Gastrocnemius medialis (tissue), 4 donors: ENCODE data around the gene ASIC4.

ENCODE experiments used
- CTCF ChIP-seq, 5 experiments: fragments of 450-650 bp in 3 of 5; fragments of 200-600 bp in 2 of 5; sonication (generic) in 2 of 5; IDR thresholded peaks in 4 of 5; conservative IDR thresholded peaks in 1 of 5; 1 replicate in 4 of 5; 2 replicates in 1 of 5; pipeline ENCODE4 v1.5.1; 2016 to 2019; ENCODE audit warnings: antibody characterized with exemption in 5 of 5, mild to moderate bottlenecking in 3 of 5, moderate library complexity in 3 of 5
- POLR2A ChIP-seq, 2 donors: fragments of 450-650 bp; IDR thresholded peaks; one replicate each; pipeline ENCODE4 v1.6.1; 2017; ENCODE audit warnings: antibody characterized with exemption in 2 of 2, mild to moderate bottlenecking in 2 of 2, moderate library complexity in 2 of 2

DNA sequence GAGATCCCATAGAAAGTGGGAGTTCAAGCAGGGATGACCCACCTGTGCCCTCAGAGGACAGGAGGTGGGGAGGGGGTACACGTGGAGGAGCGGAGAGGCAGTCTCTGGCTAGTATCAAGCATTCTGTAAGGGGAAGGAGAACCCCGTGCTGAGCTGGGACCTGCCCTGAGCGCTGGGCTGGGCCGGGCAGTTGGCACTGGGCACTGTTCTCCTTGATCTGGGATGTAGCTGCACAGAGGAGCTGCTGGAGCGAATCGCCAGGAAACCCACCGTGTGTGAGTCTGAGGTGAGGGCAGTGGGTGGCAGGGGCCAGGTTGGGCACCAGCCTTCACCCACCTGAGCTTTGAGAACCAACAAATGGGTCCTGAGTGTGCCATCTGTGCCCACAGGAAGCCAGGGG lies 35.4 kb upstream of the ASIC4 start:
- TF ChIP-seq CTCF (IDR thresholded peaks at IDR 0.05 in 4 of 5, conservative IDR thresholded peaks at IDR 0.05 in 1 of 5) (no peak), POLR2A (IDR thresholded peaks at IDR 0.05) (no peak)
